GM21786 (cell line): Measurements from ENCODE around the gene SMIM11.
"Not testable (repeated sequence)": the region's sequence is repeated elsewhere in the genome, so short reads cannot be mapped to it uniquely, and the experiment has no call there.

ENCODE experiments used
- ATAC-seq: cut with Tn5 transposase; IDR thresholded peaks from one replicate; pipeline ENCODE4 v1.9.1; 2021; ENCODE audit not compliant: unreplicated experiment

SMIM11 gene

DNA sequence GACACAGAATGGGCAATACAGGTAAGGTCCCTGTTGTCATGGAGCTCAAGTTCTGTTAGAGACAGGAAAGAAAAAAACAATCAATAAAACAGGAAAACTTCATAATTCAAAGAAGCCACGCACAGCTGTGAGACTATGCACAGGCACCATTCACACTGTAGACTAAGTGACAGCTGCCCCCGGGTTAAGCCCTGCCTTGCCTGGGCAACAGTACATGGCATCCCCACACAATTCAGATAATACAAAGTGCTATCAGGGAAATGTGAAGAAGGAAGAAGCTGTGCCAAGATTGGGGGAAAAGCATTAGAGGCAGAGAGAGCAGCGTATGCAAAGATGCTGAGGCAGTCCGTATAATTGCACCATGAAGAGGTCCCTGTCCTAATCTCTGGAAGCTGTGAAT, 20.5 kb upstream of the SMIM11 start:
- no peak for ATAC-seq

DNA sequence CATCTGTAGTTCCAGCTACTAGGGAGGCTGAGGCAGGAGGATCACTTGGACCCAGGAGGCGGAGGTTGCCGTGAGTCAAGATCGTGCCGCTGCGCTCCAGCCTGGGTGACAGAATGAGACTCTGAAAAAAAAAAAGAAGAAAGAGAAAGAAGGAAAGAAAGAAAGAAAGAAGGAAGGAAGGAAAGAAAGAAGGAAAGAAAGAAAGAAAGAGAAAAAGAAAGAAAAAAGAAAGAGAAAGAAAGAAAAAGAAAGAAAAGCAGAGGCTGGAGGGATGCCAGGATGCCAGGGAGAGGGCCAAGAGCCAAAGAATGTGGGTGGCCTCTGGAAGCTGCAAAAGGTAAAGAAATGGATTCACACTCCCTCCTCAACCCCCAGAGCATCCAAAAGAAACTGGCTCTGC, 19.7 kb upstream of the SMIM11 start:
- no peak for ATAC-seq

DNA sequence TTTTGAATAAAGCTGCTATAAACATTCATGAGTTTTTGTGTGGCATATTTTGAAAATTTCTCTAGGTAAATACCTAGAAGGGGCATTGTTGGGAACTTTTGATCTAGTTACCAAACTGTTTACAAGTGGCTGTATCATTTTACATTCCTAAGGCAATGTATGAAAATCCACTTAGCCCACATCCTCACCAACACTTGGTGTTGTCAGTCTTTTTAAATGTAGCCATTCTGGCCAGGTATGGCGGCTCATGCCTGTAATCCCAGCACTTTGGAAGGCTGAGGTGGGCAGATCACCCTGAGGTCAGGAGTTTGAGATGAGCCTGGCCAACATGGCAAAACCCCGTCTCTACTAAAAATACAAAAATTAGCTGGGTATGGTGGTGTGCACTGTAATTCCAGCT, 17.4 kb upstream of the SMIM11 start:
- no peak for ATAC-seq

- no peak for ATAC-seq
Observed at GRCh38 chr21:34358866-34359265, 16.4 kb upstream of the SMIM11 start.

DNA sequence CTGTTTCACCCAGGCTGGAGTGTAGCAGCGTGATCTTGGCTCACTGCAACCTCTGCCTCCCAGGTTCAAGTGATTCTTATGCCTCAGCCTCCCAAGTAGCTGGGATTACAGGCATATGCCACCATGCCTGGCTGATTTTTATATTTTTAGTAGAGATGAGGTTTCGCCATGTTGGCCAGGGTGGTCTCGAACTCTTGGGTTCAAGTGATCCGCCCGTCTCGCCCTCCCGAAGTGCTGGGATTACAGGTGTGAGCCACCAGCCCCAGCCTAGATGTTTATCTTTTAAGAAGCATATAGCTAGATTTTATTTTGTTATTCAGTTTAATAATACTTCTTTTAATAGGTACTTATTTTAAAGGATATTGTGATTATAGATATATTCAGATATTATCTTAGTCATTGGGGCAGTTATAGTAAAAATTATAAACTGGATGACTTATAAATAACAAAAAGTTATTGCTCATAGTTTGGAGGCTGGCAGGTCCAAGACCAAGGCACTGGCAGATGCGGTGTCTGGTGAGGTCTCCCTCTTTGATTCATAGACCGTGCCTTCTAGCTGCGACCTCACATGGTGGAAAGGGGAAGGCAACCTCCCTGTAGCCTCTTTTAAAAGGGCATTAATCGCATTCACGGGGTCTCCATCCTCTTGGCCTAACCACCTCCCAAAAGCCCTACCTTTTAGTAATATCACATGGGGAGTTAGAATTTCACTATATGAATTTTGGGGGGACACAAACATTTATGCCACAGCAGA, 14.6 kb upstream of the SMIM11 start:
- ATAC-seq: no peak

DNA sequence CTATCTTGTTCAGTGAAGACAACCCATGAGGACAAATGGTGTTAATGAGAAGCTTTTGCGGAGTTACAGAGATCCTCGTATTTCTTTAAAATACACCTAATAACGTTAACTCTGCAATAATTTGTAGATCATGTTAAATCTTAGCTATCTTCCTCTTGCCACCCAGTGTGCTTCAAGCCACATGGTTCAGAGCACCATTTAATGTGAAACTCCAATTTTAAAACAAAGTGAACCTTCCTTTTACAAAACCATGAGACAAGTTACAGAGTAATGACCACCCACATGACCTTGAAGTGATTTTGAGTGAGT, 13.2 kb upstream of the SMIM11 start:
- no peak for ATAC-seq

DNA sequence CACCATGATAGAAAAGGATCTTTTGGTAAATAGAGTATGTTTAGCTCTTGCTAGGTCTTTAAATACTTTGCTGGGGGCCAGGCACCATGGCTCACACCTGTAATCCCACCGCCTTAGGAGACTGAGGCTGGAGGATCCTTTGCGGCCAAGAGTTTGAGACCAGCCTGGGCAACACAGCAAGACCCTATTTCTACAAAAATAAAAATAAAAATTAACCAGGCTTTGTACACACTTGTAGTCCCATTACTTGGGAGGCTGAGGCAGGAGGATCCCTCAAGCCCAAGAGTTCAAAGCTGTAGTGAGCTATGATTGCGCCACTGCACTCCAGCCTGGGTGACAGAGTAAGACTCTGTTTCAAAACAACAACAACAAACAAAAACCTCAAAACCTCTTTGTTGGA, 12.6 kb upstream of the SMIM11 start:
- no peak for ATAC-seq

- no peak for ATAC-seq
Observed at GRCh38 chr21:34363733-34364132, 11.6 kb upstream of the SMIM11 start, which contains the start of gene KCNE2. KCNE2 (plus strand) TSS chr21:34364006; CDS start chr21:34370479, 6,473 bp downstream.

DNA sequence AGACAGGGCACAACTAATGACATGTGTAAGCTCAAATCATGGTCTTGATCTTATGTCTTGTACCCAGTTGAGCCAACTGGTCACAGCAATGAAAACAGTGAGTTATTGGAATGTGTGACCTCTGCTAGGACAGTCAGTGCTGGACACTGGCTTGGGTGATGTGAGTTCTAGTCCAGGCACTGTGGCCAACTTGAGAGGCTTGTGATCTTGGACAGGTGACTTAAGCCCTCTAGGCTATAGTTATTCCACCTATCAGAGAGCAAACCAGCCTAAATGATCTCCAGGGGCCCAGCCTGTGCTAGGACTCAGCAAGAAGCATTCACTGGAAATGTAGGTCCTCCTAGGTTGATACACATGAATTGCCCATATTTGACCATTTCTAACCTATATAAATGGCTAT, 10.4 kb upstream of the SMIM11 start:
- ATAC-seq: no peak

GRCh38 chr21:34365809-34366208, 9.5 kb upstream of the SMIM11 start:
- no peak for ATAC-seq

- no peak for ATAC-seq
Observed at GRCh38 chr21:34367320-34367935, 7.9 kb upstream of the SMIM11 start.

GRCh38 chr21:34369741-34370140, 5.6 kb upstream of the SMIM11 start:
- ATAC-seq: no peak

DNA sequence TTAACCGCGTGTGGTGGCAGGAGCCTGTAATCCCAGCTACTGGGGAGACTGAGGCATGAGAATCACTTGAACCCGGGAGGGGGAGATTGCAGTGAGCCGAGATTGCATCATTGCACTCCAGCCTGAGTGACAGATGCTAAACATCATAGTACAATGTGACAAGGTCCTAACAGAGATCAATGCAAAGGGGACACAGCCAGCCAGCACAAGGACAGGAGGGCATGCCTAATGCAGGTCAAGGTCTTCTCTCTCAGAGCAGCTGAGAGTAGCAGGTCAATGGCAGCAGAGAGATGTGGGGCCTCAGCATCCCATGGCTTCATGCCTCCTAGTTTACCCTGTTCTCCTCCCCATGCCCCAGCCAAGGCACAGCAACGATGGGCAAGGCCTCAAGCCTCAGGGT, 3.0 kb upstream of the SMIM11 start:
- ATAC-seq: no peak

DNA sequence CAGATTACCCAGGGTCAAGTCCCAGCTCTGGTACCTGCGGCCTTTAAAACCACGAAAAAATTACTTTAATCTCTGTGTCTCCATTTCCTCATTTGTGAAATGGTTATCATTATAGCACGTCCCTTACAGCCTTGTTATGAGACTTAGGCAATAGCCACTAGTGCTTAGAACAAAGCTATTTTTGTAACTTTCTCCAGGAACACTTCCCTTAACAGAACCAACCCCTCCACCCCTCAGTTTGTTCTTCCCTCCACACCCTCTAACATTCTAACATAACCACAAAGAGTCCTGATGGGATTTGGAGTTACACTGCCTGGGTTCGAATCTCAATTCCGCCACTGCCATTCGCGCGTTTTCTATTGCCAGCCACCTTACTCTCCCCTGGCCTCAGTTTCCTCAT, 845 bp upstream of the SMIM11 start:
- ATAC-seq: not testable (repeated sequence)

DNA sequence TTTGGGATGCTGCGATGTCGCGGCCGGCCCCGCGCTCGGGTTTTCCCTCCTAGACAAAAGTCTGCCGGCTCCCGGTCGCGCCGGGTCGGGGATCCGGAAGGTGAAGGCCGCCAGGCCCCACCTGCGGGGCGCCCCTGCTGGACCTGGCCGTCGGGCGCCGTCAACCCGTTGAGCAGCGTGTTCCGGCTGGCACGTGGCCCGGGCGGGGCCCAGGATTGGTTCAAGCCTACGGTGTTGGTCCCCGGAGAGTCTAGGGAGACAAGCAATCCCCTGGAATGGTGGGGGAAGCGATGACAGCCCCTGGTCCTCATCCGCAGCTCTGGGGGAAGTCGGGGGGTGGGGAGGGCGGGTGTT, 289 bp downstream of the SMIM11 start:
- ATAC-seq: peak; percentile 46

- not testable (repeated sequence) for ATAC-seq
Observed at GRCh38 chr21:34383138-34383537, 7.8 kb downstream of the SMIM11 start.

- ATAC-seq: peak; percentile 85
Observed at GRCh38 chr21:34383724-34384415, 8.6 kb downstream of the SMIM11 start.

DNA sequence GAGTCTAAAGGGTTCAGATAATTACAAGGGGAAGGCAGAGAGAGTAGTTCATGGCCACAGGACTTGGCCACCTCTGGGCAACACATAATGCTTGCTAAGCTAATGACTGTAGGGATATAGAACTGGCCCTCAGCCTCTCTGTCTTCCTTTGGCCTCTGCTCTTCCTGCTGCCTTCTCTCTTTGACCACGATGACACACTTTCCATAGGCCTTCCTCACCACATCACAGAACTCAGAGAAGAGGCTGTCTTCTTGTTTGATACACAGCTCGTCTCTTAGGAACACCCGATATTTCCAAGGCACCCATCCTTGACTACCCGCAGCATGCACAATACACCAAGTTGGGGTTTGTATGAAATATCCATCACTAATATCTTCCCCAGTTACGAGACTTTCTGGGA, 25.2 kb downstream of the SMIM11 start:
- ATAC-seq: not testable (repeated sequence)

DNA sequence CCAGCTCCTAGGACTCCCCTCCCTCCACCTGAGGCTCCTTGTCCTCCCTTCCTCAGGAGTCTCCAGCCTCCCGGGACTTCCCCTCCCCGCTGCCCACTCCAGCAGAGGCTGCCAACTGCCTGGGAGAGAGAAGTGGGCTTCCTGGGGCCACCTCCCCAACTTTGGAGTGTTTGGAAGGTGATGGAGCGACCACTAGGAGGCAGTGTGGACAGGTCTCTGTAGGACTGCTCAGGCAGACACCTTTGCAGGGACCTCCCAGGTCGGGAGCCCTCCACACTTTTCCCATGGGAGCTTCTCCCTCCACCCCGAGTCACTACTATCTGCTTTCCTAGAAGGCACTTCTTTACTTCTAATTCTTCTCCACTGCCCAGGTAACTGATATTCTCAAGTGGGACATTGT, 29.4 kb downstream of the SMIM11 start:
- not testable (repeated sequence) for ATAC-seq

- ATAC-seq: not testable (repeated sequence)
Observed at GRCh38 chr21:34405686-34406085, 30.4 kb downstream of the SMIM11 start.

GRCh38 chr21:34406102-34406501, 30.8 kb downstream of the SMIM11 start:
- ATAC-seq: not testable (repeated sequence)

GRCh38 chr21:34406676-34407075, 31.4 kb downstream of the SMIM11 start:
- not testable (repeated sequence) for ATAC-seq
